Heart right ventricle (tissue), 16 donors: ENCODE data around the gene SETBP1. TPM values are rescaled to one million over a fixed set of nuclear protein-coding genes. Genes with fewer than 3 reads are reported as not detected.

Source experiments
- ATAC-seq, 8 donors: fragments of 200-7000 bp; cut with Tn5 transposase; one replicate each; pipeline ENCODE4 v1.9.1; 2020; ENCODE audit warnings: mild to moderate bottlenecking in 8 of 8, moderate library complexity in 8 of 8, moderate number of reproducible peaks in 1 of 8
- DNase-seq, 2 donors: peaks; one replicate each; pipeline ENCODE4 v3.0.0-alpha.2; 2020
- H3K27ac ChIP-seq, 10 donors: fragments of 200-600 bp; sonication (generic) in 2 of 10; one replicate each; pipeline versions ENCODE4 v1.5.0 to v1.8.0; 2020 to 2022; ENCODE audit warnings: mild to moderate bottlenecking in 3 of 10
- H3K27me3 ChIP-seq, 7 donors: fragments of 200-600 bp; one replicate each; pipeline ENCODE4 v1.8.0; 2021 to 2022; ENCODE audit warnings: mild to moderate bottlenecking in 2 of 7
- H3K36me3 ChIP-seq, 9 donors: fragments of 200-600 bp; sonication (generic) in 1 of 9; one replicate each; pipeline versions ENCODE4 v1.5.0 to v1.8.0; 2020 to 2022; ENCODE audit warnings: mild to moderate bottlenecking in 2 of 9
- H3K4me1 ChIP-seq, 9 donors: fragments of 200-600 bp; sonication (generic) in 1 of 9; one replicate each; pipeline versions ENCODE4 v1.5.0 to v1.8.0; 2020 to 2022; ENCODE audit warnings: mild to moderate bottlenecking in 4 of 9
- H3K4me3 ChIP-seq, 10 donors: fragments of 200-600 bp; sonication (generic) in 2 of 10; one replicate each; pipeline versions ENCODE4 v1.5.0 to v1.8.0; 2020 to 2022; ENCODE audit warnings: mild to moderate bottlenecking in 7 of 10, moderate library complexity in 2 of 10
- H3K9me3 ChIP-seq, 11 donors: fragments of 200-600 bp in 10 of 11; sonication (generic) in 2 of 11; one replicate each; pipeline versions ENCODE4 v1.5.0 to v1.8.0; 2013 to 2022; ENCODE audit warnings: mild to moderate bottlenecking in 2 of 11, control low read depth in 1 of 11, moderate library complexity in 1 of 11
- CTCF ChIP-seq, 9 donors: fragments of 200-600 bp; sonication (generic) in 2 of 9; IDR thresholded peaks; one replicate each; pipeline versions ENCODE4 v1.5.0 to v1.8.0; 2021 to 2022; ENCODE audit warnings: antibody characterized with exemption in 9 of 9, mild to moderate bottlenecking in 5 of 9, moderate library complexity in 1 of 9
- whole genome bisulfite sequencing, 2 donors: extraction: QIAGEN DNeasy Blood & Tissue Kit; methylation state at CpG; one replicate each; pipeline ENCODE4 v1.1.7; 2013; ENCODE audit warnings: inconsistent platforms in 1 of 2; 5-methylcytosine and 5-hydroxymethylcytosine counted together
- intact Hi-C, 10 donors: fragments of 100-400 bp; cut with DNase I; formaldehyde crosslinking; loops; one replicate each; pipeline versions ENCODE4 v1.11.1 to v1.14.2; 2022
- polyA plus RNA-seq, 2 donors: library from polyadenylated mRNA; stranded (reverse); fragments of 200-250 nt; gene quantifications; one replicate each; pipeline ENCODE4 v1.2.3, GENCODE V29; 2013
- total RNA-seq, 10 donors: library from RNA; stranded (reverse); fragmentation: NEBNext Ultra II Directional in 3 of 10; extraction: Animal tissue kit (Norgen Biotek cat#: 25700) in 3 of 10; gene quantifications; one replicate each; pipeline versions ENCODE4 v1.2.1 to v1.2.4, GENCODE V29; 2021 to 2023
- donor health status: Arrhythmogenic right ventricular cardiomyopathy.
- donor health status: ischemic (EF 13 %, LVEDD 7.1; RV severe dilation, severe dysfunction).
- donor health status: healthy with polysubstance abuse.
- donor health status: DM: no; HTN: yes; CAD: no.
- donor health status: DM: no; HTN: no; CAD: no.
- donor health status: ischemic (EF 25% LVEDD 6.9; RV normal size, moderate dysfunction).
- donor health status: ischemic (EF 25% LVEDD 5.7; RV mildly dilated, moderate dysfunction).
- donor health status: healthy.
- donor health status: DM: yes; HTN: yes; CAD: no.
- donor health status: Ischemic cardiomyopathy.
- donor health status: ischemic (EF 35%, LVEDD 5.7; RV mildly dilated, moderate dysfunction).
- donor health status: nonischemic (EF 11% LVEDD 7.7; RV severe dilation, severe dysfunction).
- donor health status: DM: yes; HTN: yes; CAD: no.
- donor health status: PGD.
- donor health status: ischemic (EF 29% LVEDD 5.4; RV normal size, mild dysfunction).
- donor health status: nonischemic (EF 23%, LVEDD 6.1; RV moderate dilation, normal function).

Gene SETBP1
- total and polyA plus RNA-seq, 12 donors = 0.71 to 12.2 (median 6.1) TPM

- ATAC-seq = no peak
- Histone ChIP-seq H3K9me3 (no peaks in the 10 kb centered on the region), H3K27me3 (no peaks in the 10 kb centered on the region), H3K36me3 (no peaks in the 10 kb centered on the region), H3K4me3 (no peak overlapping the region), H3K27ac (no peak overlapping the region), H3K4me1 (peaks cover 0 to 9% (median 0%) of the 10 kb centered on the region in 9 donors)
- intact Hi-C loops = loop anchor here in 1 of 10 donors (10.0 kb wide), 1 partner anchor 51 kb away; no protein-coding TSS in a partner anchor
- TF ChIP-seq CTCF (IDR thresholded peaks at IDR 0.05) = no peak
- WGBS, 2 donors = 86 to 87% methylated on average over 3 of the region's 3 CpGs
- DNase-seq = peak in 1 of 2 donors; percentile 6
Measured at GRCh38 chr18:45046228-45046627, 365.5 kb downstream of the SETBP1 start.

- 85 to 91% methylated on average over 6 of the region's 6 CpGs for WGBS, 2 donors
- DNase-seq (no peak), ATAC-seq (no peak)
- Histone ChIP-seq H3K27ac (no peak overlapping the region), H3K4me1 (peaks cover 0 to 9% (median 0%) of the 10 kb centered on the region in 9 donors), H3K27me3 (no peaks in the 10 kb centered on the region), H3K36me3 (no peaks in the 10 kb centered on the region), H3K9me3 (no peaks in the 10 kb centered on the region), H3K4me3 (no peak overlapping the region)
- intact Hi-C loops = loop anchor here in 1 of 10 donors (10.0 kb wide), 1 partner anchor 52 kb away; no protein-coding TSS in a partner anchor
- TF ChIP-seq CTCF (IDR thresholded peaks at IDR 0.05) = no peak
Measured at GRCh38 chr18:45046961-45047360, 366.3 kb downstream of the SETBP1 start.

- Histone ChIP-seq H3K27me3 (no peaks in the 10 kb centered on the region), H3K27ac (no peak overlapping the region), H3K4me1 (peaks cover 0 to 9% (median 0%) of the 10 kb centered on the region in 9 donors), H3K4me3 (no peak overlapping the region), H3K9me3 (no peaks in the 10 kb centered on the region), H3K36me3 (no peaks in the 10 kb centered on the region)
- no peak for TF ChIP-seq CTCF (IDR thresholded peaks at IDR 0.05)
- ATAC-seq (no peak), DNase-seq (no peak)
- 93 to 94% methylated on average over 4 of the region's 4 CpGs for WGBS, 2 donors
- intact Hi-C loops = loop anchor here in 1 of 10 donors (10.0 kb wide), 1 partner anchor 55 kb away; no protein-coding TSS in a partner anchor
Measured at GRCh38 chr18:45049578-45050319, 369.1 kb downstream of the SETBP1 start.

GRCh38 chr18:45050712-45051601 lies 370.3 kb downstream of the SETBP1 start:
- TF ChIP-seq CTCF (IDR thresholded peaks at IDR 0.05) = no peak
- Histone ChIP-seq H3K27me3 (no peaks in the 10 kb centered on the region), H3K36me3 (no peaks in the 10 kb centered on the region), H3K27ac (no peak overlapping the region), H3K4me1 (peaks cover 0 to 9% (median 0%) of the 10 kb centered on the region in 9 donors), H3K4me3 (no peak overlapping the region), H3K9me3 (no peaks in the 10 kb centered on the region)
- DNase-seq (no peak), ATAC-seq (peak in 2 of 8 donors; percentile 46 to 64)
- 66 to 75% methylated on average over 3 of the region's 3 CpGs for WGBS, 2 donors
- intact Hi-C loops = no loop called here
